Keratinocyte (primary cell): ENCODE measurements around the gene ASH1L. TPM values are rescaled to one million over a fixed set of nuclear protein-coding genes. Genes with fewer than 3 reads are reported as not detected.
"Not testable (repeated sequence)": the region's sequence is repeated elsewhere in the genome, so short reads cannot be mapped to it uniquely, and the experiment has no call there.

Source experiments
- DNase-seq: peaks from one replicate; pipeline ENCODE4 v3.0.0-alpha.2; 2011; ENCODE audit warnings: low read depth, missing footprints, low spot score
- FAIRE-seq: peaks from 2 replicates; lab custom pipeline; 2011; peaks lifted over from hg19 to GRCh38; lab: Jason Lieb, UNC
- H2AFZ ChIP-seq: 2 replicates; pipeline ENCODE4 v1.6.0; 2012; ENCODE audit warnings: low read length, control low read depth, inconsistent platforms; ENCODE audit not compliant: control insufficient read depth
- H3K27ac ChIP-seq: 2 replicates; pipeline ENCODE4 v1.5.1; 2011; ENCODE audit warnings: low read length; ENCODE audit not compliant: control insufficient read depth, insufficient read depth
- H3K27me3 ChIP-seq: 3 replicates; pipeline ENCODE4 v1.6.0; 2011; ENCODE audit warnings: low read length; ENCODE audit not compliant: control insufficient read depth, insufficient read depth; ENCODE audit errors: extremely low read depth
- H3K36me3 ChIP-seq, 2 experiments: 2 replicates in 1 of 2; 3 replicates in 1 of 2; pipeline ENCODE4 v1.5.1; 2011; ENCODE audit warnings: low read length in 2 of 2, mild to moderate bottlenecking in 1 of 2; ENCODE audit not compliant: control insufficient read depth in 2 of 2, insufficient read depth in 2 of 2; ENCODE audit errors: extremely low read depth in 1 of 2
- H3K4me1 ChIP-seq: 3 replicates; pipeline ENCODE4 v1.5.1; 2011; ENCODE audit warnings: low read length; ENCODE audit not compliant: control insufficient read depth, insufficient read depth; ENCODE audit errors: extremely low read depth
- H3K4me2 ChIP-seq: 3 replicates; pipeline ENCODE4 v1.6.0; 2011; ENCODE audit warnings: low read depth, low read length; ENCODE audit not compliant: control insufficient read depth, insufficient read depth; ENCODE audit errors: extremely low read depth
- H3K4me3 ChIP-seq, 3 experiments: fragments of 200-600 bp in 1 of 3; sonication (generic) in 1 of 3; 2 replicates in 2 of 3; 3 replicates in 1 of 3; pipeline ENCODE4 v1.5.1; 2011 to 2016; ENCODE audit warnings: low read length in 3 of 3, mild to moderate bottlenecking in 3 of 3, control low read depth in 2 of 3, inconsistent platforms in 1 of 3, low read depth in 1 of 3, mixed read lengths in 1 of 3, mixed run types in 1 of 3, moderate library complexity in 1 of 3; ENCODE audit not compliant: control insufficient read depth in 2 of 3, insufficient read depth in 2 of 3; ENCODE audit errors: extremely low read depth in 1 of 3
- H3K79me2 ChIP-seq: 2 replicates; pipeline ENCODE4 v1.6.0; 2012; ENCODE audit warnings: low read length; ENCODE audit not compliant: control insufficient read depth, insufficient read depth
- H3K9ac ChIP-seq: 3 replicates; pipeline ENCODE4 v1.6.0; 2011; ENCODE audit warnings: low read length; ENCODE audit not compliant: control insufficient read depth, insufficient read depth; ENCODE audit errors: extremely low read depth
- H3K9me1 ChIP-seq: 3 replicates; pipeline ENCODE4 v1.6.0; 2011; ENCODE audit warnings: low read length; ENCODE audit not compliant: control insufficient read depth, insufficient read depth; ENCODE audit errors: extremely low read depth
- H3K9me3 ChIP-seq: 2 replicates; pipeline ENCODE4 v1.5.1; 2012; ENCODE audit warnings: low read depth, low read length; ENCODE audit not compliant: control insufficient read depth
- H4K20me1 ChIP-seq: 3 replicates; pipeline ENCODE4 v1.6.0; 2011; ENCODE audit warnings: low read length; ENCODE audit not compliant: control insufficient read depth, insufficient read depth; ENCODE audit errors: extremely low read depth
- CTCF ChIP-seq, 3 experiments: IDR thresholded peaks in 1 of 3; conservative IDR thresholded peaks in 1 of 3; optimal IDR thresholded peaks in 1 of 3; 2 replicates in 2 of 3; 3 replicates in 1 of 3; pipeline versions ENCODE3 to v1.5.1; 2011; ENCODE audit warnings: low read length in 3 of 3, mild to moderate bottlenecking in 3 of 3, moderate library complexity in 2 of 3, control low read depth in 1 of 3, inconsistent platforms in 1 of 3; ENCODE audit not compliant: insufficient read depth in 2 of 3; ENCODE audit errors: extremely low read depth in 1 of 3
- EZH2 ChIP-seq: IDR thresholded peaks from one replicate; pipeline ENCODE4 v1.6.1; 2012; ENCODE audit warnings: inconsistent platforms, mild to moderate bottlenecking, low read length, moderate library complexity
- dilution Hi-C: fragments of 300-500 bp; cut with MboI; formaldehyde crosslinking; loops from one replicate; pipeline ENCODE4 v1.7.0; 2020; ENCODE audit warnings: low sequenced_read_pairs; ENCODE audit not compliant: extremely low pct_ligation_motif_present
- polyA plus RNA-seq, 5 experiments: library from polyadenylated mRNA; depleted of rRNA in 3 of 5; stranded (reverse) in 3 of 5; stranded (forward) in 1 of 5; unstranded in 1 of 5; fragments of >200 nt; gene quantifications; 1 replicate in 1 of 5; 2 replicates in 3 of 5; 3 replicates in 1 of 5; pipeline versions ENCODE4 v1.2.1 to v1.2.3, GENCODE V29; 2011 to 2012; ENCODE audit warnings: missing spikeins in 2 of 5, low read depth in 1 of 5, low replicate concordance in 1 of 5

Gene ASH1L
- polyA plus RNA-seq, 1 donor (not counting 4 experiments of a cell fraction or from before 2014, with no cell fraction given): 13.8 TPM

DNA sequence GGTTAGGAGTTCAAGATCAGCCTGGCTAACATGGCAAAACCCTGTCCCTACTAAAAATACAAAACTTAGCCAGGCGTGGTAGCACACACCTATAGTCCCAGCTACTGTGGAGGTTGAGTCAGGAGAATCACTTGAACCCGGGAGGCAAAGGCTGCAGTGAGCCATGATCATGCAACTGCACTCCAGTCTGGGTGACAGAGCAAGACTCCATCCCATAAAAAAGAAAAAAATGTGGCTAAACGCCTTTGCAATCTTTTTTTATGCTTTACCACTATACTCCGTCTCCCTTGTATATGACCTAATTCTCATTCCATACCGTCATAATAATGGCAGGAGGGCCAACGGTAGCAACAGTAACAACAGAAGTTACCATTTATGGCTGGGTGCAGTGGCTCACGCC, 109.5 kb downstream of the ASH1L start:
- no peak overlapping the region for H3K4me3 ChIP-seq
- no peaks in the 10 kb centered on the region for H3K79me2 ChIP-seq
- DNase-seq: no peak
- no peak overlapping the region for H3K4me2 ChIP-seq
- TF ChIP-seq CTCF (optimal IDR thresholded peaks at IDR 0.05 in 1 of 3, IDR thresholded peaks at IDR 0.05 in 1 of 3, conservative IDR thresholded peaks at IDR 0.05 in 1 of 3; ENCODE audit: extremely low read depth in 1 of 3, insufficient read depth in 2 of 3, low read length in 3 of 3) (no peak), EZH2 (no peak)
- no peaks in the 10 kb centered on the region for H4K20me1 ChIP-seq
- no peak overlapping the region for H2AFZ ChIP-seq
- H3K9me3 ChIP-seq: no peaks in the 10 kb centered on the region
- H3K9ac ChIP-seq: no peak overlapping the region
- no peaks in the 10 kb centered on the region for H3K9me1 ChIP-seq
- dilution Hi-C loops: no loop called here
- FAIRE-seq: no peak
- H3K27me3 ChIP-seq: no peaks in the 10 kb centered on the region
- H3K4me1 ChIP-seq: no peaks in the 10 kb centered on the region
- H3K36me3 ChIP-seq: peaks cover 0 to 1% of the 10 kb centered on the region in 2 experiments
- no peak overlapping the region for H3K27ac ChIP-seq

DNA sequence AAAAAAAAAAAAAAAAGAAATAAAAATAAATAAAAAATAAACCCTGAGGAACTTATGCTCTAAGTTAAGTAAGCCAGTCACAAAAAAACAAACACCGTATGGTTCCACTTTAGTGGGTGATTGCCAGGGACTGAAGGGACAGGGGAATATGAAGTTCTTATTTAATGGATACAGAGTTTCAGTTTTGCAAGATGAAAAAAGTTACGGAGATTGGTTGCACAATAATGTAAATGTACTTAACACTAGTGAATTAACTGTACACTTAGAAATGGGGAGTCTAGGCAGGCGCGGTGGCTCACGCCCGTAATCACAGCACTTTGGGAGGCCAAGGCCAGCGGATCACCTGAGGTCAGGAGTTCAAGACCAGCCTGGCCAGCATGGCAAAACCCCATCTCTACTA, 111.4 kb downstream of the ASH1L start:
- no peaks in the 10 kb centered on the region for H3K79me2 ChIP-seq
- H3K9ac ChIP-seq: no peak overlapping the region
- TF ChIP-seq EZH2 (no peak), CTCF (optimal IDR thresholded peaks at IDR 0.05 in 1 of 3, IDR thresholded peaks at IDR 0.05 in 1 of 3, conservative IDR thresholded peaks at IDR 0.05 in 1 of 3; ENCODE audit: extremely low read depth in 1 of 3, insufficient read depth in 2 of 3, low read length in 3 of 3) (no peak)
- dilution Hi-C loops: no loop called here
- H4K20me1 ChIP-seq: no peaks in the 10 kb centered on the region
- no peaks in the 10 kb centered on the region for H3K9me3 ChIP-seq
- no peak overlapping the region for H3K27ac ChIP-seq
- H2AFZ ChIP-seq: no peak overlapping the region
- no peaks in the 10 kb centered on the region for H3K27me3 ChIP-seq
- peaks cover 0 to 1% of the 10 kb centered on the region in 2 experiments for H3K36me3 ChIP-seq
- no peak overlapping the region for H3K4me3 ChIP-seq
- no peaks in the 10 kb centered on the region for H3K4me1 ChIP-seq
- H3K4me2 ChIP-seq: no peak overlapping the region
- H3K9me1 ChIP-seq: no peaks in the 10 kb centered on the region
- DNase-seq (no peak), FAIRE-seq (no peak)

DNA sequence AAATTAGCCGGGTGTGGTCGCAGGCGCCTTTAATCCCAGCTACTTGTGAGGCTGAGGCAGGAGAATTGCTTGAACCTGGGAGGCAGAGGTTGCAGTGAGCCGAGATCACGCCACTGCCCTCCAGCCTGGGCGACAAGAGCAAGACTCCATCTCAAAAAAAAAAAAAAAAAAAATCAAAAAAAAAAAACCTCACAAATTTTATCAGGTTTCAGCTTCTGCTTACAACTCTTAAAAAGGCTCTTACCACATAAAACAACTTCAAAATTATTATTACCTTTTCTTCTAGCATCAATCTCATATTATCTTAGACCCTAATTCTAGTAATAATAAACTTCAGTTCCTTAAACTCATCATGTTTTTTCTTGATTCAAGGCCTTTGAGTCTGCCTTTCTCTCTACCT, 120.2 kb downstream of the ASH1L start:
- H2AFZ ChIP-seq, H3K4me2 ChIP-seq, H3K9ac ChIP-seq, dilution Hi-C loops, H4K20me1 ChIP-seq, H3K9me1 ChIP-seq, H3K4me3 ChIP-seq, H3K27ac ChIP-seq, DNase-seq, H3K9me3 ChIP-seq, FAIRE-seq, H3K27me3 ChIP-seq, H3K79me2 ChIP-seq, H3K4me1 ChIP-seq: not testable (repeated sequence)
- peaks cover 7 to 13% of the 10 kb centered on the region in 2 experiments for H3K36me3 ChIP-seq
